ENCODE results near the gene WARS2.

The WARS2 gene

DNA sequence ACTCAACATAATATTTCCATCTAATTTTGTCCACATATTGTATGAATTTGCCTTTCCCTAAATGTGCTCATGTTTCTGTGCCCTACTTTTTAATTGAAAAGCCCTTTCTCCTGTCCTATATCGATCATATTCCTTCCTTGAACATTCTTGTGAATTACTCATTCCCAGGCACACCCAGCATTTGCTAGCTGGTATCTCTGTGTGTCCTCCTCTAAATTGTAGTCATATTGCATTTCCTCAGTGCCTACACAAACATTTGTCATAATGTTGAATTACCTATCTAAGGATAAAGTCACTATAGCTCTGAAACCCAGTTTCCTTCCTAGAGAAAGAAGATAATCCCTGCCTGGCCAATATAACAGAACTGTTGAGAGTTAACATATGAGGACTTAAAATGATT lies 112.7 kb downstream of the WARS2 start:
- DNase-seq (ENCODE audit: low read depth in 2 of 2): no peak

DNA sequence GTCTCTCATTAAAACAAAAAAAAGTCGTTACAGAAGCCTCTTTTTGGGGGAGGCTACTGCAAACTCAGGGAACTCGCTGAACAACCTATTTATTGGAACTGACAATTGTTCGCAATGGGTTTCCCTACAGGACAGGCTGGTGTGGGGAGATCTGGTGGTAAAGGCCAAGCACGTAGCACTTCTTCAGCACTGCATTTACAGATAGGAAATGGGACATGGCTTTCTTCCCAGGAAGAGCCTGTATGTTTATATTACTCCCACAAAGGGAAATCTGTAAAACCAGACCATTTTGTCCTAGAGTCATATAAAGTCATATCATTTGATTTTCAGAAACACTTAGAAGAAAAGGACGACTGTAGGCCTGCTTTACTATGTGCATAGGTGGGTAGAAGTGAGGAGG lies 113.5 kb downstream of the WARS2 start:
- no peak for DNase-seq (ENCODE audit: low read depth in 2 of 2)

DNA sequence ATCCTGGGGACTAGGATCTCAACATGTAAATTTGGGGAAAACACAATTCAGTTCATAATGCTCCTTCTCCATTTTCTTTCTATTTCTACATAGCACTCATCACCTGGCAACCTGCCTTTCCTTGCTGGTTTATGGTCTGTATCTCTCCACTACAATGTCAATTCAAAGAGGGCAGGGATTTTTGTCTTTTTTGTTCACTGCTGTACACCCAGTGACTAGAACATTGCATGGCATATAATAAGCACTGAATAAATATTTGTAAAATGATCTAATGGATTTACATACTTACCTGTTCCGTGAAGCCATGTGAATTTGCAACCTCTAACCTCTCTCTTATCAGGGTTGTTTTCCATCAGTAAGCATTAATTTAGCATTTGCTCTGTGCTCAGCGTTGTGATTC lies 124.9 kb downstream of the WARS2 start:
- DNase-seq (ENCODE audit: low read depth in 2 of 2): no peak

DNA sequence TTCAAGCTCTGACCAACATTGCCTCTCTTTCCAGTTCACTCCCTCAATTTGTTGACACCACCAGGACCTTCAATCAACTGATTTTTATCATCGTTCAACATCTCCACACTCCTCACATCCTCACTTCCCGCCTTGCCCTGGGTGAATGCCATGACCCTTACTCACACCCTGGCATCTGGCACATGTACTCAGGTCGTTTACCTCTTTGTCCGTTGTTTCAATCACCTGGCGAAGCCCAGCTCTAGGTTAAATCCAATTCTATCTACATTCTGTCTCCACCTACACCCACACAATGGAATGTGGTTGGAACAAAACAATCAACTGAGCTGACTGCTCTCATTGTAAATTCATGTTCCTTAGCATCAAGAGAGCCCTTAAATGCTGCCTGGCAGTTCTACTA lies 128.1 kb downstream of the WARS2 start:
- DNase-seq (ENCODE audit: low read depth in 2 of 2): no peak

DNA sequence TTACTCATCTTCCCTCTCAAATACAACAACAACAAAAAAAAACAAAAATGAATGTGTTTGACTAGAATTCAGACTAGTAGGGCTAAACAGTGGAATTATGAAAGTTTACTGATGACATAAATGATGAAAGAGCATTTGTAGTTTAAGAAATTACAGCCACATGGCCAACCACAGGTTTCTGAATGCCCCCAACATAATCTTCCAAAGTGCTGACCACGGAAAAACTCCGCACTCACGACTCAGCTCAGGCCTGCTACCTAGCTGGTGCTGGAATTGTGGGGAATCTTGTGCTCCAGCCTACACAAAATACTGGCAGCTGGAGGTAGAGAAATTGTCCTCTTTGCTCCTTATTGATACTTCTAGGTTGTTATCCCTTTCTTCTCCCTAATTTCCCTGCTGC lies 128.7 kb downstream of the WARS2 start:
- no peak for DNase-seq (ENCODE audit: low read depth in 2 of 2)

DNA sequence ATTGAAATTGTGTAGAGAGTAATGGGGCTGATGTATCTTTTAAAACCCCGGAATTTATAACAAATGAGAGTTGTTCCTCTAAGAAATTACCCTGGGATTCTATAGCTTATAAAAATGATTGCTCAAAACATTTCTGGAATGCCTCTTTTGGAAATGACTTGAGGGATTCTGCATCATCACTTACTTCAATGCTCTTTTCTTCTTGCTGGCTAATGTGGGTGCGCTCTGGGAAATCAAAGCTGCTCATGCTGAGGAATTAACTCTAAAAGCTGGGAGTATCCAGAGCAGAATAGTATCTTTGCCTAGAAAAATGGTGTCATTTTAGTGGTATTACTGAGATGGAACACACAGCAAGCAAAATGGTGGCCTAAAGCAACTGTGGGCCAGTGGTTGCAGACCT lies 129.3 kb downstream of the WARS2 start:
- DNase-seq (ENCODE audit: low read depth in 2 of 2): no peak

DNA sequence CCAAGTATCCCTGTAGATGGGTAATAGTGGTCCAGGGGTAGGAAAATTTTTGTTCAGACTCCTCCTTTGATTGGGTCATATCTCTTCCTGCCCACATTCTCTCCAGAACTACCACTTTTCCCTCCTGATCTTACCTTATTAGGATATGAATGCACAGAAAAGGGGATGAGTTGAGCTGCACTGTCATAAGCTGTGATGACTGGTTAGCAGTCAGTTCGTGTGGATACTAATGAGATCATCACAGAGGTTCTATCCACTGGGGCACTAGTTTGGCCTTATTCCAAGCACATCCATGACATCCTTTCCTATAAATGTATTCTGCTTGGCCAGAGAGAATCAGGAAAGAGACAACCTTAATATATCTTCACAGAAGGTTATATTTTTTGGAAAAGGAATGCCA lies 130.3 kb downstream of the WARS2 start:
- DNase-seq (ENCODE audit: low read depth in 2 of 2): no peak

DNA sequence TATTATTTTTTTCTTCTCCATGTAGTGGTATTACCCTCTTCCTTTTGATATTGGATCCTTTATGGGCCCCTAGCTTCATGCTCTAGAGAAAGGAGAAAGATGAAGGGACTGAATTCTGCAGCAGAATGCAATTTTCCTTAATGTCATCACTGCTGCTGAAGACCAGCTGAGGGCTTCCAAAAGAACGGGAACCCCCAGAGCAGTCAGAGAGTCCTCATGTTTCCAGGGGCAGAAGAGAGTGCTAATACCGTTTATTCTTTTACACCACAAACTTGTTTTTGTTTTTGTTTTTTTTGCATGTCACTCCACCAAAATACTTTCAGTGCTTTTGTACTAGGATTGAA lies 131.2 kb downstream of the WARS2 start:
- no peak for DNase-seq (ENCODE audit: low read depth in 2 of 2)

DNA sequence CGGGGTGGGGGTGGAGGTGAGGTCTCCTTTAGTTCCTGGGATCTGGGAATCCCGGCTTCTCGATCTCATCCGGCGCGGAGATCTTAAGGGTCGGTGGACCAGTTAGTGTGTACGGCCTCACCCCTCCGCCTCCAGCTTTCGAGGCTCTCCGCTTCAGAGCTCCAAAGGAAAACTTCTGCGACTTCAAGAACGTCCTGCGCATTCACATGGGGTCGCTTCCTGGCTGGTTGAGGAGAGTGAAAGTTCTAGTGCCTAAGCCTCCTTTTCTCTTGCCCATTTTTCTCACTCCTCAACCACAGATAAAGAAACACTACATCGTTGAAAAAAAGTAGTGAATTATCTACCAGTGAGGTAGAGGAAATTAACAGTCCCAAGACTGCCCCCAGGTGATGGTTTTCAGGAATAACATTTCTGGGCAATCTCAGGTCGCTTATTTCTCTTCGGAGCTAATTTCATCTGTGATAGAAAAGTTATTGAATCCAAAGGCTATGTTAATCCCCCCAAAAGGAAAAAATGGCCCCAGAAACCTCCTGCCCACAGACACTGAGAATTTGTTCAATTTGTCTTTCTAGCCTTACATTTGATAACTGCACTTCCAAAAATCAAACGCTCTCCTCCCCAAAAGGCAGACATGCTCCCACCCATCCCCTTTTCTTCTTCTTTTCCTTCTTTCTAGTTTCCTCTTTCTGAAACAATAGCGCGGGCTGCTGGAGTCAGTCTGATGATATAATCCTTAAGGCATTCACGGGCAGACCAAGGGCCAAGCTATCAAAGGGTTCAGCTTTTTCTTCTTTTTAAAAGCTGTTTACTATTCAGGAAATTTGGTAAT lies 131.8 kb downstream of the WARS2 start:
- no peak for DNase-seq (ENCODE audit: low read depth in 2 of 2)

DNA sequence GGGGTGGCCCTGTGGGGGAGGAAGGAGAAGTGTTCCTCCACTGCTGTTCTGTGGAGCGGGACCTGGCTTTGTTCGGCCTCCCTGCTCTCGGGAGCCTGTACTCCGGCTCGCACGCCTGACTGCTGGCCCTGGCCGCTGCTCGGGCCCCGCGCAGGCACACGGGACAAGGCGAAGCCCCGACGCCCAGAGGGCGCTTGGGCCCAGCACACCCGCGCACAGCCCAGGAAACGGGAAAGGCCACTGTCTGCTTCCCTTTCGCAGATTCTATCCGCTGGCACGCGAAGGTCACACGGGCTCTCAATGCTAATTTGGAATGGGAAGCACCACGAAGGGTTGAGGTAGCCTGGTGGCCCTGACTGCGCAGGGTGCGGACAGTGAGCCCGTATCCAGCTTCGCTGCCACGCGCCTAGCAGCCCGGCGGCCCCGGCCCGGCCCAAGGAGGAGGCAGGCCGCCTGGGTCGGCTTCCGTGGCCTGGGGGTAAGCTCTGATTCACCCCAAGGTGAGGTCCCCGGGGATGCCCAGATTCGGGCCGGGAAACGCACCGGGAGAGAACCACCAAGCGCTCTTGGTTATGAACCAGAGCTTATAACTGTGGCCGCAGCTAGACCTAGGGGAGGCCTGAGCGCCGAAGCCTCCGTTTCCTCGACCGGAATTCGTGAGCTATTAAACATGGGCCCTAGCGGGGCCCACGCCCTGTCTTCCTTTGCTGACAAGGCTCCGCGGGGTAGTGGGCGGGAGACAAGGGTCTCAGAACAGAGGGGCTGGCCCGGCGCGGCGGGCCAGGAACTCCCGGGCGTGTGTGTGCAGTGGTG lies 132.6 kb downstream of the WARS2 start:
- DNase-seq (ENCODE audit: low read depth in 2 of 2): no peak

DNA sequence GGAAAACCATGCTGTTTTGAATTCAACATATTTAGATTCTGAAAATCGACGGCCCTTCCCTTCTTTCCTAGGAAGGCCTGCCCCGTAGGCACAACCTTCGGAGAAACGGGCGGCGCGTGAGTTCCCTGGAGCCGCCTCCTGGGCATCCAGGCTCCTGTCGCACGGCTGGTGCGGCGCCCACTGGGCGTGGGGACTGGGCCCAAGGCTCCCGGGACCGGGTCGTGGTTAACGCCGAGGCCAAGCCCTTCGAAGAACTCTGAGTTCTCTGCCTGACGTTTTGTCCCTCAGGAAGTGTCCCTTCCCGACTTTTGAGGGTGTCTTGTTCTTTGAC lies 133.1 kb downstream of the WARS2 start:
- DNase-seq (ENCODE audit: low read depth in 2 of 2): no peak

DNA sequence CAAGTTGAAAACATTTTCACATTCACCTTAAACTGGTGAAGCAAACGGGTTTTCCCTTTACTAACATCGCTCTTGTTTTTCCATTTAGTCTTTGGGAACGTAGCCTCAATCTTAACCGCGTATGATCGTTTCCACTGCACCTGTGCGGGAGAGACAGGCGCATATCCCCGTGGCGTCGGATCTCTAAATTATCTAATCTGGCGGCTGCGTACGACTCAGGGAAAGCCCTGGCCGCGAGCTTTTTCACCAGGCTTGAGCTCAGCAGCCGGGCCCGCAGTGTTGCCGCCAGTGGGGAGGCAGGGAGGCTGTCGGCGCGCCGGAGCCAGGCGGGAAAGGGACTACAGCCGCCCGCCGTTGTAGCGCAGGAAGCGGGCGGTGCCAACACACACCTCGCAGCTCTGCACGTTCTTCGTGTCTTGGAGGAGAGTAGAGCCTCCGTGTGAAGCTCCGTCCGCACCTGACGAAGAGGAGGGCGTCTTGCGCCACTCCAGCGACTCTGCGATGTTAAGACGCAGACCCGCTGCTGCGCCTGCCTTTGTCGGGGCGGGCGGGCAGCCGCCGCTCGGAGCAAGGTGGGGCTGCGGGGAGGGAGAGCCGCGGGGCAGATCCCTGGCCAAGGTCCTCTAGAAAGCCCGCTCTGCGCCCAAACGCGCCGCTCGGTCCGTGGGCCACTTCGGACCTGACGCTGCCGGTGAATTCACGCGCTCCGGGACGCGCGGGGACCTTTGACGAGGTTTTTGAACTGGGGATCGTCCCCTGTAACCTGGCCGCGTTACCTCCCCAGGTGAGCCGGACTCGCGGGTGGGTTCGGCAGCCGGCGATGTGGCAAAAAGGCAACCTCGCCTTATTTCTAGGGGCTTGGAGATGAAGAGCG lies 133.8 kb downstream of the WARS2 start:
- no peak for DNase-seq (ENCODE audit: low read depth in 2 of 2)

DNA sequence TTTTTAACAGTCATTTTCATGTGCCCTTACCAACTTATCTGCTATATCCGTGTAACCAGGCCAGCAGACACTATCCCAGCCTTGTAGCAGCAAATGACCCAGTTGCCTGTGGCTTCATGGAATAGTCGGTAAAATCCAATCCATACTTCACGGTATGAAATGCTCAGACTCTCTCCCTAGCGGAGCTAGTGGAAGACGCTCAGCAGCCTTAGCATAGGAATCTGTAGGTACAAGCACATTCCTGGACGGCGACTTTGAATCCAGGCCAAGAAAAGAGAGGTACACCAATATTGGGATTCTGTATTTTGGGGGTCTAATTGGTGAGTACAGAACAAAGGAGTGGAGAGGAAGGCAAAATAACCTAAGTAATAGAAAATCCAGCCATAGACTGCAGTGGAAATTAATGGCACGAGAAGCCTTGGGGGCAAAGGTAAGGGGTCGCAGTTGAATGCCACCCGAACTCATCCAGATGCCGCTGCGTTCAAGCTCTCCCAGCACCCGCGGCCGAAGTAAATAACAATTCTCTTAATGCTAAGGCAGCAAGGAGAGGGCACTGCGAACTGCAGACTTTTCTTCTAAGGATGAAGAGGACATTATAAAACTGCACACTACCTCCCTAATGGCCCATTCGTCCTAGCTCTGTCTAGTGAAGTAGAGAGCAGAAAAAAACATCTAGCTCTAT lies 134.6 kb downstream of the WARS2 start:
- no peak for DNase-seq (ENCODE audit: low read depth in 2 of 2)

DNA sequence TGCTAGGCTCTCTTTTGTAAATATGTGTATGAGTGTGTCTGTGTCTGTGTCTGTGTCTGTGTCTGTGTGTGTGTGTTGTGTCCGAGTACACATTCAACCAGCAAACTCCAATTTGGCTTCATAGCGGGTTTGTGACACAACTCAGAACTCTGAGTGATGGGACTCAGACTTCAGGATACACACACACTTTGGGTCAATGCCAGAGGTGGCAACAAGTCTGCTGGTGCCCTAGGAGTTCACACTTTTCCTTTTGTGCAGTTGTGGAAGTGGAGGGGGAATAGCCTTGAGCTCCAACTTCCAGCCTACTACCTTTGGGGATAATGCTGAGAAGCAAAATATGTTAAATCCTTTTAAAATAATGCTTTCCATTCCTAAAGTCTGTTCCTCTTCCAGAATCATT lies 135.7 kb downstream of the WARS2 start:
- DNase-seq (ENCODE audit: low read depth in 2 of 2): no peak

DNA sequence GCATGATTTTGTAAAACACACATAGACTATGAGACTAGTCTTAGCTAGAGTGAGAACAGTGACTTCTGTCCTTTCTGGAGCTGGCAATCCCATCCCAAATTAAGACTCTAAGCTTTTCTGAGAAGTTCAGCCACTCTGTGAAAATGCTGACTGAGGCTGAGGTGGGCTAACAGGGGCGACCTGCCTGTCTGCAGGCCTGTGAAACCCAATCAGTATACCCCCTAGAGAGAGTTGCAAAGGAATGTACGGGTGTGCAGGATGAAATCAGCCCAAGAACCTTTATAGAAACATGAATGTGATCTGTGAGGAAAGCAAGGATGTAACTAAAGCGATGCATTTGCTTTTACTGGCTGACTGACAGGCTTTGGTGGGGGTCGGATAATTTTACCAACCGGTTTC lies 136.3 kb downstream of the WARS2 start:
- no peak for DNase-seq (ENCODE audit: low read depth in 2 of 2)

DNA sequence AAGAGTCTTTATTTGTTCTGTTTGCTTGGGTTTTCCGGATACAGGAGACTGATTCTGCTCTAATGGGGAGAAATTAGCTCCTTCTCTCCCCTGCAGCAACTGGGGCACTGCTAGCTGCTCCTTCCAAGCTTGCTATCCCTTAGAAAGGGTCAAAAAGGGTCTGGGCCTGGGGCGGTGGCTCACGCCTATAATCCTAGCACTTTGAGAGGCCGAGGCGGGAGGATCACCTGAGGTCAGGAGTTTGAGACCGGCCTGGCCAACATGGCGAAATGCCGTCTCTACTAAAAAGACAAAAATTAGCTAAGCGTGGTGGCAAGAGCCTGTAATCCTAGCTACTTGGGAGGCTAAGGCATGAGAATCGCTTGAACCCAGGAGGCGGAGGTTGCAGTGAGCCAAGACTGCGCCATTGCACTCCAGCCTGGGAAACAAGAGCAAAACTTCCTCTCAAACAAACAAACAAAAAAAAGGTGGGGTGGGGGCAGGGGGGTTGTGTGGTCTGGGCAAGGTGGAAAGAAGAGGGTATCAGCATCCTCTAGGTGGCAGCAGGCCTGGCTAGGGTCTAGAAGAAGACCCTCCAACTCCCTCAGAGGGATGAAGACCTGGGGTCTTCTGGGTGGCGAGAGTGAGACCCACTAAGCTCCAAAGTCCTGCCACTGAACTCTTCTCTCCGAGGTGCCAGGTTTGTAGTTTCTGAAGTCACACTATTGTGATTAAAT lies 136.9 kb downstream of the WARS2 start:
- DNase-seq (ENCODE audit: low read depth in 2 of 2): no peak

DNA sequence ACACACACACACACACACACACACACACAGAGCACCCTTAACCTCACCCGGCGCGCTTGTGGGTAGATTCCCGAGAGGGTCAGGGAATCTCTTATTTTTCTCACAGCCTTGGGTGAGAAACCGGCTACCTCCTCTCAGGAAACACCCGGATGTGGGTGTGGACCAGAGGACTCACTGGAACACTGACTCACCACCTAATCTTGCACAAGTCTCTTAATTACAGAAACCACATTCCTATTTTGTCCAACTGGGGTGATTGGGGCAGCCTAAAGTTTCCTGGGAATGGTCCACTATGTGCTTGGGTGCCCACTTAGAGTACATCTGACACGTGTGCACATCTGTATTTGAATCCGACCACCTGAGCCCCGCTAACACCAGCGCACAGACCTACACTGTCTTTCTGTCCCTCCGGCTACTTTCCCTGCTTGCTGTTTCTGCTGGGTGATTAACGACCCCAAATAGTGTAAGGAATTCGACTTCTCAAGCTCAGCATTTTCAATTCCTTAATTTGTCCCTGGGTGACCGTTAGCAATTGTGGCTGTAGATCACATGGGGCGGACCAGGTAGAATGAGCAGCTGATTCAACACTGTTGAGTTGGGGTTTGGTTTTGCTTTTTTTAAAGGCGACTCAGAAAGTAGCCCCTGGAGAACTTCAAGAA lies 138.3 kb downstream of the WARS2 start:
- DNase-seq (ENCODE audit: low read depth in 2 of 2): no peak

DNA sequence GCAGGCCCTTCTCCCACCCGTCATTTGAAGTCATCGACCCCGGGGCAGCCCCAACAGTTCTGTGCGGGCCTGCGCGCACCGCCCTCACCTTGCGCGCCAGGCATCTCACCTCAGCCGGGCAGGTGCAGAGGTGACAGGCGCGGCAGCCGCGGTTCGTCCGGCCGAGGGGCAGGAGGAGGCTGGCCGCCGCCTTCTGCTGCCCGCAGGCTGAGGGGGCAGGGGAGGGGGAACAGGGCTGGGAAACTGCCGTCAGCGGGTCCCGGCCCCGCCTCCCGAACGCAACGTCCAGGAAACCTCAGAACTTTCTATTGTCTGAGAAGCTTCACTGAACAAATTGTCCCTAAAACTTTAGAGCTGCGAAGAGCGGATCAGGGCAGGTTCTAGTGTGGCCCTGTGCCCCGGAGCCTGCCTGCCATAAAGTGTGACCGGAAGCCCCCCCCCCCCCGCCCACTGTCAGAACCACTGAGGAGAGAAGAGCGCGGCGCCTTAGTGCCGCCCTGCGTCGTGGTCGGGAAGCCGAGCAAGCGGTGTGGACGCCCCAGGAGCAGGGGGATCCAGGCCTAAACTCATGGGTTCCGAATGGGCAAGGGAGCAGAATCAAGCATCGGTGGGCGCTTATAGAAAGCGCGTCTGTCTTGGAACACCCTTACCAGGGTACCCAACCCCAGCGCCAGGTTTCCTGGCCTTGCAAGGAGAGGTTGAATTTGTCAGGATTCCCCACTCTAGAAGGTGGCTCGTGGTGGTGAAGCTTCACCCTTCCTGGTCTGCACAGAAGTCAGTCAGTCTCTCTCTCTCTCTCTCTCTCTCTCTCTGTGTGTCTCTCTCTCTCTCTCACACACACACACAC lies 139.0 kb downstream of the WARS2 start:
- no peak for DNase-seq (ENCODE audit: low read depth in 2 of 2)

DNA sequence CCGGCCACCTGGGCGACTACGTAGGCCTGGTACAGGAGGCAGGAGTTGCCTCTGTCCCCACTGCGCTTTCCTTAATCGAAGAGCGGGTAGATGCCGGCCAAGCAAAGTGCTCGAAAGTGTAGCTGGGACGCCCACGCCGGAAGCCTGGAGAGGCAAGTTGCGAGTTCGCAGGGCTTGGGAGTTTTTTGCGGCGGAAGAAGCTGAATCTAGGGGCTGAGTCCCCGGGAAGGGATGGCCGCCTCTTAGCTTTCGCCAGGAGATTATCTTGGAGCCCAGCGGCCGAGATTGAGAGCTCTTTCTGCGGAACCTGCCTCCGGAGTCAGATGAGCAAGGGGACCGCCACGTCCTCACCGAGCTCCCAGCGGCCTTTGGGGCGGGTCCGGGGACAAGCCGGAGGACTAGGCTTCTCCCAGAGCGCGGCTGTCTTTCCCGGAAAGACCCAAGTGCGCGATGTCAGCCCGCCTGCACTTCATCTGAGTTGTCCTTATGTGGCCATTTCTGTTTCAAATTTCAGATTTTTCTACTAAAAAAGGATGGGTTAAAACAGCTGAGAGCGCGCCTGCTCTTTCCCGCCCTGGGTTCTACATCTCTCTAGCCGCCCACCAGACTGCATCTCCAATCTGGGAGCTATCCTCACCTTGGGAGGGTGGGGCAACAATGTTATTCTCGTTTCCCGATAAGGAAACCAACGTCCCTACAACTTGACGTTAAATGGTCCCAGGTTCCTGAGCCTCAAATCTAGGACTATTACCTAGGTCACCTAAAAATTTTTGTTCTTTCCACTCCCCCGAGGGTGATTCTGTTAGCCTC lies 139.9 kb downstream of the WARS2 start:
- DNase-seq (ENCODE audit: low read depth in 2 of 2): no peak

Measured in stimulated activated CD8-positive, alpha-beta memory T cell treated with anti-CD3 and anti-CD28 coated beads, Interleukin-7, amount 100 ng/mL, for 4 hours (primary cell).